WERI-Rb-1 (cell line): ENCODE measurements around the gene SPOCK1.

Experiments
- DNase-seq: peaks from one replicate; pipeline ENCODE4 v3.0.0-alpha.2; 2020
- H3K27ac ChIP-seq: fragments of 250-450 bp; sonication (Bioruptor Pico); 2 replicates; pipeline ENCODE4 v1.5.1; 2020; ENCODE audit warnings: mild to moderate bottlenecking, moderate library complexity
- H3K27me3 ChIP-seq: fragments of 250-450 bp; sonication (Bioruptor Pico); 2 replicates; pipeline ENCODE4 v1.5.1; 2021; ENCODE audit warnings: mild to moderate bottlenecking, low read depth, moderate library complexity; ENCODE audit not compliant: insufficient read depth, severe bottlenecking
- H3K36me3 ChIP-seq: fragments of 250-450 bp; sonication (Bioruptor Pico); 2 replicates; pipeline ENCODE4 v1.5.1; 2020; ENCODE audit warnings: mild to moderate bottlenecking, moderate library complexity
- H3K4me3 ChIP-seq: 2 replicates; pipeline ENCODE4 v1.5.1; 2011; ENCODE audit warnings: low read depth, mild to moderate bottlenecking, control low read depth, low read length
- H3K9me3 ChIP-seq: fragments of 250-450 bp; sonication (Bioruptor Pico); 2 replicates; pipeline ENCODE4 v1.5.1; 2021; ENCODE audit warnings: mild to moderate bottlenecking, moderate library complexity; ENCODE audit not compliant: severe bottlenecking
- TF ChIP-seq, protein P1 (sequence below): IDR thresholded peaks from 2 replicates; pipeline ENCODE4 v1.5.1; 2011; ENCODE audit warnings: low read depth, mild to moderate bottlenecking, control low read depth, inconsistent platforms, low read length

SPOCK1 gene

GRCh38 chr5:137294604-137295003 is 204.5 kb downstream of the SPOCK1 start:
- no peaks in the 10 kb centered on the region for H3K36me3 ChIP-seq
- TF ChIP-seq, protein P1, sequence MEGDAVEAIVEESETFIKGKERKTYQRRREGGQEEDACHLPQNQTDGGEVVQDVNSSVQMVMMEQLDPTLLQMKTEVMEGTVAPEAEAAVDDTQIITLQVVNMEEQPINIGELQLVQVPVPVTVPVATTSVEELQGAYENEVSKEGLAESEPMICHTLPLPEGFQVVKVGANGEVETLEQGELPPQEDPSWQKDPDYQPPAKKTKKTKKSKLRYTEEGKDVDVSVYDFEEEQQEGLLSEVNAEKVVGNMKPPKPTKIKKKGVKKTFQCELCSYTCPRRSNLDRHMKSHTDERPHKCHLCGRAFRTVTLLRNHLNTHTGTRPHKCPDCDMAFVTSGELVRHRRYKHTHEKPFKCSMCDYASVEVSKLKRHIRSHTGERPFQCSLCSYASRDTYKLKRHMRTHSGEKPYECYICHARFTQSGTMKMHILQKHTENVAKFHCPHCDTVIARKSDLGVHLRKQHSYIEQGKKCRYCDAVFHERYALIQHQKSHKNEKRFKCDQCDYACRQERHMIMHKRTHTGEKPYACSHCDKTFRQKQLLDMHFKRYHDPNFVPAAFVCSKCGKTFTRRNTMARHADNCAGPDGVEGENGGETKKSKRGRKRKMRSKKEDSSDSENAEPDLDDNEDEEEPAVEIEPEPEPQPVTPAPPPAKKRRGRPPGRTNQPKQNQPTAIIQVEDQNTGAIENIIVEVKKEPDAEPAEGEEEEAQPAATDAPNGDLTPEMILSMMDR, result no peak
- no peak overlapping the region for H3K27ac ChIP-seq
- no peak for DNase-seq
- no peaks in the 10 kb centered on the region for H3K27me3 ChIP-seq
- H3K9me3 ChIP-seq, result no peaks in the 10 kb centered on the region
- H3K4me3 ChIP-seq, result no peak overlapping the region

- DNase-seq, result no peak
- Histone ChIP-seq H3K36me3 (no peaks in the 10 kb centered on the region), H3K27ac (no peak overlapping the region), H3K9me3 (no peaks in the 10 kb centered on the region), H3K4me3 (no peak overlapping the region), H3K27me3 (no peaks in the 10 kb centered on the region)
- TF ChIP-seq, protein P1, result no peak
Measured at GRCh38 chr5:137292461-137293027, 206.6 kb downstream of the SPOCK1 start.

DNA sequence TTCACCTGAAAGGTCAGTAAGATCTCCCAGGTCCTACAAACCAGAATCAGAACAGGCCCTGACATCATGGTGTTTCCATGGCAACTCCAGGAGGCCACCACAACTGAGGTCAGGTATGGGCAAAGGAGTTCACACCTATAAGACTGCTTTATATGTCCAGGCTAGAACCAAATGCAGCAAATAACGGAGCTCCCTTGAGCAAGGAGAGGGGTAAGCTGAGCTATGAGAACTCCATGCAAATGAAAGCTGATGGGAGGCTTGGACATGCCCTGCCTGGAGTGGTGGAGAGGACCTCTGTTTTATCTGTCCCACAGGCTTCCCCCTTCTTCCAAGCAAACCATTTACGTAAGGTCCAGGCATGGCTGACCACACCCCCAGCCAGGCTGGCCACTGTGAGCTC is 207.7 kb downstream of the SPOCK1 start:
- Histone ChIP-seq H3K4me3 (no peak overlapping the region), H3K27ac (no peak overlapping the region), H3K9me3 (no peaks in the 10 kb centered on the region), H3K27me3 (no peaks in the 10 kb centered on the region), H3K36me3 (no peaks in the 10 kb centered on the region)
- TF ChIP-seq, protein P1, result no peak
- no peak for DNase-seq

- Histone ChIP-seq H3K9me3 (no peaks in the 10 kb centered on the region), H3K27ac (no peak overlapping the region), H3K27me3 (no peaks in the 10 kb centered on the region), H3K4me3 (no peak overlapping the region), H3K36me3 (no peaks in the 10 kb centered on the region)
- no peak for DNase-seq
- TF ChIP-seq, protein P1, result no peak
Measured at GRCh38 chr5:137291031-137291430, 208.1 kb downstream of the SPOCK1 start.

DNA sequence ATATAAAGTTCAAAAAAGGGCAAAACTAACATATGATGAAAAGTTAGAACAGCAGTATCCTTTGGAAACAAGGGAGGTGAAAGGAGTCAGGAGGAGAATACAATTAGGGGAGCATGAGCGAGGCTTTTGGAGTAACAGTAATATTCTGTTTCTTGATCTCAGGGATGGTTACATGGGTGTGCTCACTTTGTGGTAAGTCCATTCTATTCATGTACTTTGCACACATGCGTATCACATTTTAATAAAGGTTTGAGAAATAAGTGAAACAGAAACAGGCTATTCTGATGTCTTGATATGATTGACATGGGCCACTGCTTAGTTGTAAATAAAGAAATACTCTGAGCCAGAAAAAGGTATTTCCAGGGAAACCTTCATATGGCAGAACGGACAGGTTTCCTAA is 208.8 kb downstream of the SPOCK1 start:
- TF ChIP-seq, protein P1, result no peak
- H3K36me3 ChIP-seq, result no peaks in the 10 kb centered on the region
- H3K9me3 ChIP-seq, result no peaks in the 10 kb centered on the region
- no peak overlapping the region for H3K4me3 ChIP-seq
- no peak overlapping the region for H3K27ac ChIP-seq
- DNase-seq, result no peak
- H3K27me3 ChIP-seq, result no peaks in the 10 kb centered on the region

GRCh38 chr5:137289856-137290255 is 209.3 kb downstream of the SPOCK1 start:
- no peaks in the 10 kb centered on the region for H3K9me3 ChIP-seq
- H3K36me3 ChIP-seq, result no peaks in the 10 kb centered on the region
- no peak for DNase-seq
- no peaks in the 10 kb centered on the region for H3K27me3 ChIP-seq
- TF ChIP-seq, protein P1, result no peak
- no peak overlapping the region for H3K4me3 ChIP-seq
- no peak overlapping the region for H3K27ac ChIP-seq
